Measurements from ENCODE around the gene TSNAX.

TSNAX gene

DNA sequence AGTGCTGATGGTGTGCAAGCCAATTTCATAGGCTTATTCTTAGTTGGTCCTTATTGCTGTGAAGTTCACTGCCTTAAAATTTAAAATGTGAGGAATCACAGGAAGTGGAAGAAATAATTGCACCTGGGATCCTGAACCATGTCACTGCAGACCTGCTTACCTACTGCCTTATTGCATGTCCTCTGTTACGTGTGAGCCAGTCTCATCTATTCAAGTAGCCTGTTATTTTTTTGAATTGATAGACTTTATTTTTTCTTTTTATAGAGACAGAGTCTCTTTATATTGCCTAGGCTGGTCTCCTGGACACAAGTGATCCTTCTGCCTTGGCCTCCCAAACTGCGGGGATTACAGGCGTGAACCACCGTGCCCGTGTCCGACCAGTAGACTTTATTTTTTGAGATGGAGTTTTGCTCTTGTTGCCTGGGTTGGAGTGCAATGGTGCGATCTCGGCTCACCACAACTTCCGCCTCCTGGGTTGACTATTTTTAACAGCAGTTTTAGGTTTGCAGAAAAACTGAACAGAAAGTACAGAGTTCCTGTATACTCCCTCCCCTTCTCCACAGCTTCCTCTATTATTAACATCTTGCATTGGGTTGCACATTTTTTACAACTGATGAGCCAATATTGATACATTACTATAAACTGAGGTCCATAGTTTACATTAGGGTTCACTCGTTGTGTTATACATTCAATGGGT is 84.1 kb downstream of the TSNAX start:
- Histone ChIP-seq H3K36me3 (ENCODE audit: control insufficient read depth, insufficient read depth, low read length) (no peaks in the 10 kb centered on the region), H3K9ac (ENCODE audit: low read length) (no peak overlapping the region), H3K27me3 (ENCODE audit: control insufficient read depth, insufficient read depth, low read length) (no peaks in the 10 kb centered on the region), H3K4me3 (ENCODE audit: low read length) (no peak overlapping the region), H3K4me1 (ENCODE audit: control insufficient read depth, insufficient read depth, low read length) (no peaks in the 10 kb centered on the region), H3K27ac (ENCODE audit: low read depth, low read length) (no peak overlapping the region)

GRCh38 chr1:231613419-231614349 is 85.2 kb downstream of the TSNAX start:
- no peaks in the 10 kb centered on the region for H3K36me3 ChIP-seq (ENCODE audit: control insufficient read depth, insufficient read depth, low read length)
- no peak overlapping the region for H3K27ac ChIP-seq (ENCODE audit: low read depth, low read length)
- H3K4me3 ChIP-seq (ENCODE audit: low read length), result no peak overlapping the region
- H3K9ac ChIP-seq (ENCODE audit: low read length), result no peak overlapping the region
- no peaks in the 10 kb centered on the region for H3K27me3 ChIP-seq (ENCODE audit: control insufficient read depth, insufficient read depth, low read length)
- H3K4me1 ChIP-seq (ENCODE audit: control insufficient read depth, insufficient read depth, low read length), result no peaks in the 10 kb centered on the region

All from rectal smooth muscle tissue (tissue), 1 donor.